HL-60 (cell line): ENCODE data around the gene SLC6A9.

ENCODE experiments used
- CTCF ChIP-seq: IDR thresholded peaks from one replicate; pipeline ENCODE4 v1.5.1; 2011; ENCODE audit warnings: low read length, control low read depth, inconsistent platforms; ENCODE audit not compliant: insufficient read depth
- POLR2AphosphoS5 ChIP-seq: IDR thresholded peaks from 2 replicates; pipeline ENCODE4 v1.6.1; 2012; ENCODE audit warnings: low read depth
- REST ChIP-seq: IDR thresholded peaks from 2 replicates; pipeline ENCODE4 v1.6.1; 2012; ENCODE audit warnings: low read depth; ENCODE audit not compliant: insufficient replicate concordance

GRCh38 chr1:43973981-43974442, 57.2 kb downstream of the SLC6A9 start:
- TF ChIP-seq CTCF = no peak
- TF ChIP-seq POLR2AphosphoS5 = no peak
- no peak for TF ChIP-seq REST
